Liver (tissue), 9 donors: ENCODE data around the gene TSPAN18. TPM values are rescaled to one million over a fixed set of nuclear protein-coding genes. Genes with fewer than 3 reads are reported as not detected.

ENCODE experiments used
- DNase-seq: peaks from one replicate; pipeline ENCODE4 v3.0.0-alpha.2; 2017; ENCODE audit warnings: low spot score
- H3K27ac ChIP-seq, 2 donors: one replicate each; pipeline ENCODE4 v1.7.0; 2013; ENCODE audit warnings: inconsistent platforms in 2 of 2, low read length in 2 of 2, control low read depth in 1 of 2, low read depth in 1 of 2, mild to moderate bottlenecking in 1 of 2
- H3K27me3 ChIP-seq, 4 donors: one replicate each; pipeline versions ENCODE4 v1.6.1 to v1.7.0; 2013; ENCODE audit warnings: low read length in 3 of 4, inconsistent platforms in 1 of 4, mild to moderate bottlenecking in 1 of 4, moderate library complexity in 1 of 4; ENCODE audit not compliant: control insufficient read depth in 4 of 4, insufficient read depth in 4 of 4
- H3K36me3 ChIP-seq, 4 donors: one replicate each; pipeline versions ENCODE4 v1.6.1 to v1.7.0; 2013; ENCODE audit warnings: low read length in 3 of 4, mild to moderate bottlenecking in 3 of 4, low read depth in 1 of 4, moderate library complexity in 1 of 4; ENCODE audit not compliant: control insufficient read depth in 4 of 4, insufficient read depth in 3 of 4
- H3K4me1 ChIP-seq, 4 donors: one replicate each; pipeline versions ENCODE4 v1.6.1 to v1.7.0; 2013; ENCODE audit warnings: low read length in 3 of 4, mild to moderate bottlenecking in 3 of 4, moderate library complexity in 1 of 4; ENCODE audit not compliant: control insufficient read depth in 4 of 4, insufficient read depth in 4 of 4
- H3K4me3 ChIP-seq, 3 donors: one replicate each; pipeline versions ENCODE4 v1.6.1 to v1.7.0; 2013; ENCODE audit warnings: low read length in 3 of 3, control low read depth in 1 of 3, low read depth in 1 of 3, mild to moderate bottlenecking in 1 of 3
- H3K9ac ChIP-seq, 2 donors: one replicate each; pipeline ENCODE4 v1.7.0; 2013; ENCODE audit warnings: low read length in 2 of 2, mild to moderate bottlenecking in 2 of 2, moderate library complexity in 2 of 2, control low read depth in 1 of 2, low read depth in 1 of 2
- H3K9me3 ChIP-seq, 4 donors: one replicate each; pipeline versions ENCODE4 v1.6.1 to v1.7.0; 2013; ENCODE audit warnings: low read length in 3 of 4; ENCODE audit not compliant: control insufficient read depth in 4 of 4
- ATF3 ChIP-seq: IDR thresholded peaks from 2 replicates; pipeline ENCODE4 v1.6.1; 2016; ENCODE audit warnings: antibody characterized with exemption
- CTCF ChIP-seq: fragments of 150-350 bp; IDR thresholded peaks from 2 replicates; pipeline ENCODE4 v1.5.1; 2017; ENCODE audit warnings: improper control_type of control experiment, low read depth, low read length; ENCODE audit not compliant: missing input control
- EGR1 ChIP-seq, 2 donors: IDR thresholded peaks; 2 replicates each; pipeline ENCODE4 v1.6.1; 2016 to 2018; ENCODE audit warnings: antibody characterized with exemption in 2 of 2, low read depth in 2 of 2
- FOXA2 ChIP-seq: IDR thresholded peaks from 2 replicates; pipeline ENCODE4 v1.6.1; 2016; ENCODE audit warnings: antibody characterized with exemption
- GABPA ChIP-seq, 2 donors: IDR thresholded peaks in 1 of 2; conservative IDR thresholded peaks in 1 of 2; 2 replicates each; pipeline ENCODE4 v1.6.1; 2016; ENCODE audit warnings: antibody characterized with exemption in 2 of 2, mild to moderate bottlenecking in 1 of 2, moderate library complexity in 1 of 2
- HNF4A ChIP-seq, 2 donors: conservative IDR thresholded peaks; 2 replicates each; pipeline ENCODE4 v1.6.1; 2016; ENCODE audit warnings: antibody characterized with exemption in 2 of 2, mild to moderate bottlenecking in 2 of 2
- HNF4G ChIP-seq: IDR thresholded peaks from 2 replicates; pipeline ENCODE4 v1.6.1; 2016; ENCODE audit warnings: antibody characterized with exemption
- JUND ChIP-seq, 2 donors: IDR thresholded peaks; 2 replicates each; pipeline ENCODE4 v1.6.1; 2016; ENCODE audit warnings: antibody characterized with exemption in 2 of 2
- NR2F2 ChIP-seq: IDR thresholded peaks from 2 replicates; pipeline ENCODE4 v1.6.1; 2016; ENCODE audit warnings: antibody characterized with exemption
- RAD21 ChIP-seq, 2 donors: IDR thresholded peaks; 2 replicates each; pipeline ENCODE4 v1.6.1; 2016; ENCODE audit warnings: antibody characterized with exemption in 2 of 2, mild to moderate bottlenecking in 2 of 2
- REST ChIP-seq: IDR thresholded peaks from 2 replicates; pipeline ENCODE4 v1.6.1; 2016; ENCODE audit warnings: antibody characterized with exemption, mild to moderate bottlenecking
- SP1 ChIP-seq: IDR thresholded peaks from 2 replicates; pipeline ENCODE4 v1.6.1; 2018; ENCODE audit warnings: antibody characterized with exemption, mild to moderate bottlenecking
- YY1 ChIP-seq: IDR thresholded peaks from 2 replicates; pipeline ENCODE4 v1.6.1; 2016; ENCODE audit warnings: antibody characterized with exemption, mild to moderate bottlenecking
- ZBTB33 ChIP-seq: IDR thresholded peaks from 2 replicates; pipeline ENCODE4 v1.6.1; 2016; ENCODE audit warnings: antibody characterized with exemption
- WGBS: extraction: QIAGEN DNeasy Blood & Tissue Kit; methylation state at CpG from one replicate; pipeline ENCODE4 v1.1.7; 2013; 5-methylcytosine and 5-hydroxymethylcytosine counted together
- polyA plus RNA-seq, 2 donors: library from polyadenylated mRNA; stranded (reverse) in 1 of 2; unstranded in 1 of 2; fragments of 200-250 nt in 1 of 2; fragments of >200 nt in 1 of 2; fragmentation: Nextera tagmentation in 1 of 2; extraction: Ambion mirVana in 1 of 2; gene quantifications; one replicate each; pipeline versions ENCODE4 v1.2.1 to v1.2.3, GENCODE V29; 2013 to 2015
- total RNA-seq, 2 donors: library from RNA; depleted of rRNA; stranded (reverse); fragments of >200 nt; gene quantifications; one replicate each; pipeline ENCODE4 v1.2.3, GENCODE V29; 2014
- donor health status: healthy.
- donor health status: healthy.
- donor health status: healthy.
- donor health status: healthy.
- donor health status: healthy.

Gene TSPAN18
- total and polyA plus RNA-seq, 4 donors: 1.2 to 5.0 (median 2.8) TPM

- Histone ChIP-seq H3K9me3 (peaks cover 0 to 5% (median 0%) of the 10 kb centered on the region in 4 donors), H3K4me1 (no peaks in the 10 kb centered on the region), H3K27ac (no peak overlapping the region), H3K4me3 (no peak overlapping the region), H3K9ac (no peak overlapping the region), H3K27me3 (no peaks in the 10 kb centered on the region), H3K36me3 (no peaks in the 10 kb centered on the region)
- 88% methylated on average over 5 of the region's 5 CpGs for WGBS
- TF ChIP-seq CTCF: no peak
- TF ChIP-seq GABPA (IDR thresholded peaks at IDR 0.05 in 1 of 2, conservative IDR thresholded peaks at IDR 0.05 in 1 of 2): no peak
- no peak for DNase-seq
Observed at GRCh38 chr11:44842220-44842619, 115.5 kb downstream of the TSPAN18 start.

- Histone ChIP-seq H3K36me3 (no peaks in the 10 kb centered on the region), H3K4me1 (no peaks in the 10 kb centered on the region), H3K4me3 (no peak overlapping the region), H3K27me3 (no peaks in the 10 kb centered on the region), H3K27ac (no peak overlapping the region), H3K9me3 (peaks cover 0 to 5% (median 0%) of the 10 kb centered on the region in 4 donors), H3K9ac (no peak overlapping the region)
- TF ChIP-seq RAD21 (IDR thresholded peaks at IDR 0.05) (no peak), YY1 (no peak), SP1 (no peak), HNF4A (conservative IDR thresholded peaks at IDR 0.05) (no peak), FOXA2 (no peak), REST (no peak)
- DNase-seq: no peak
- 88% methylated on average over 7 of the region's 7 CpGs for WGBS
Observed at GRCh38 chr11:44846852-44847251, 120.1 kb downstream of the TSPAN18 start.

- no peaks in the 10 kb centered on the region for H3K4me1 ChIP-seq
- peaks cover 0 to 5% (median 0%) of the 10 kb centered on the region in 4 donors for H3K9me3 ChIP-seq
- H3K27me3 ChIP-seq: no peaks in the 10 kb centered on the region
- DNase-seq: no peak
- no peaks in the 10 kb centered on the region for H3K36me3 ChIP-seq
- no peak overlapping the region for H3K27ac ChIP-seq
- no peak overlapping the region for H3K4me3 ChIP-seq
- no peak overlapping the region for H3K9ac ChIP-seq
- TF ChIP-seq FOXA2 (no peak), HNF4G (no peak), SP1 (no peak), ATF3 (no peak), ZBTB33 (no peak), EGR1 (IDR thresholded peaks at IDR 0.05; ENCODE audit: low read depth in 2 of 2) (no peak), CTCF (no peak), NR2F2 (no peak), REST (no peak), JUND (IDR thresholded peaks at IDR 0.05) (no peak), HNF4A (conservative IDR thresholded peaks at IDR 0.05) (no peak)
Observed at GRCh38 chr11:44847316-44847715, 120.6 kb downstream of the TSPAN18 start.
